ENCODE results near the gene TMSB15A.

DNA sequence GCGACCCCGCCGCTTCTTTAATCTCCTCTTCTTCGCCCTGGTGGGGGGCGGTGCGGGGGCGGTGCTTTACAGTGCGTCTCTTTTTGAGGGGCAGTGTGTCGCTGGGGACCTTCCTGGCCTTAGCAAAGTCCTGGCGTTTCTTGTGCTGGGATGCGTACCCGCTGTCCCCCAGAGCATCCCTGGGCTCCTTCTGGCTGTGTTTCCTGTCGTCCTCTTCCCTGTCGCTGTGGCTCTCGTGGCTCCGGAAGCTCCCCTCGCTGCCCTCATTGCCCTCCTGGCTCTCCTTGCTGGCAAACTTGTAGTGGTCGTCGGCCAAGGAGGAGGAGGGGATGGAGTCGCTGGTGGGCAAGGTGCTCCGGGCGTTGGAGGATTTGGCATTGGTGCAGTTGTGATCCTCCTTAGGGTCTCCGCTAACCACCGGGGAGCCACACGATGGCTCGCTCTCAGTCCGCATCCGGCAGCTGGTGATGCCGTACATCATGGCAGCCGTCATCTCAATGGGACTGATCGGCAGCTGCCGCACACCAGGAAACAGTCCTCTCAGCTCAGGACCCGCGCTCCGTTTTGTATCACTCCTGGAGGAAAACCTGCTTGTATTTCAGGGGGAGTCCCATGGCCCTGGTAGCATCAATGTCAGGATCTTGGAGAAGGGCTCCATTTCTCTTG is 30.4 kb upstream of the TMSB15A start:
- TF ChIP-seq EZH2 (IDR thresholded peaks at IDR 0.05; ENCODE audit: borderline replicate concordance, low read depth, low read length, severe bottlenecking) (no peak), POLR2AphosphoS5 (IDR thresholded peaks at IDR 0.05; ENCODE audit: insufficient read depth, low read depth, low read length) (no peak), CTCF (IDR thresholded peaks at IDR 0.05; ENCODE audit: extremely low read depth in 1 of 2, insufficient read depth in 1 of 2, low read depth in 1 of 2, low read length in 2 of 2) (no peak), POLR2A (IDR thresholded peaks at IDR 0.05; ENCODE audit: low read depth, low read length) (no peak), MYC (IDR thresholded peaks at IDR 0.05; ENCODE audit: low read depth, low read length) (no peak), GATA2 (IDR thresholded peaks at IDR 0.05; ENCODE audit: insufficient read depth, insufficient read length, low read depth, low read length) (no peak), FOS (IDR thresholded peaks at IDR 0.05; ENCODE audit: borderline replicate concordance, insufficient read depth, low read length) (no peak), JUN (IDR thresholded peaks at IDR 0.05; ENCODE audit: borderline replicate concordance, insufficient read depth, insufficient read length, low read depth) (no peak)

All from endothelial cell of umbilical vein (primary cell).